ENCODE results near the gene NINL. TPM values are rescaled to one million over a fixed set of nuclear protein-coding genes. Genes with fewer than 3 reads are reported as not detected.
A peak's percentile ranks its signal among the peaks of the same experiment; 100 is the strongest.

Gene NINL
- total RNA-seq, 1 donor, result 8.2 TPM

DNA sequence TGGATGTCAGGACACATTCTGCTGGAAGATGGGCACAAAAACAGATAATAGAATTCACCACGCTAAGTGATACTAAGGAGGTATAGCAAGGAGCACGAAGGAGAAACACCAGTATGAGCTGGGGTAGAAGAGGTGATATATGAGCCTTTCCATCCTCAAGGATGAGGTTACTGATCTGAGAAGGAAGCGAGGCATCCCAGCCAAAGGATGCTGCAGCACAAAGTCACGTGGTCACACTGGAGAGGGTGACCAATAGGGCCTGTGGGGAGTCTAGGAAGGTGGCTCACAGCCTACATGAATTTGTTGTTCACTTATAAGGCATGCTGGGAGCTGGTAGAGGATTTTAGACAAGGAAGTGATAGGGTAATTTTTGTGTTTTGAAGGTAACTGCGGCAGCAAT is 176.4 kb downstream of the NINL start:
- no peak overlapping the region for H3K4me3 ChIP-seq (ENCODE audit: low read depth, low read length)
- no peak for TF ChIP-seq CTCF (IDR thresholded peaks at IDR 0.05; ENCODE audit: insufficient read depth, low read depth, low read length)
- DNase-seq (ENCODE audit: low read depth), result no peak

- H3K4me3 ChIP-seq (ENCODE audit: low read depth, low read length), result peak overlapping the region; percentile 88
- DNase-seq (ENCODE audit: low read depth), result no peak
- TF ChIP-seq CTCF (IDR thresholded peaks at IDR 0.05; ENCODE audit: insufficient read depth, low read depth, low read length), result no peak
Measured at GRCh38 chr20:25408170-25408547, 177.2 kb downstream of the NINL start.

DNA sequence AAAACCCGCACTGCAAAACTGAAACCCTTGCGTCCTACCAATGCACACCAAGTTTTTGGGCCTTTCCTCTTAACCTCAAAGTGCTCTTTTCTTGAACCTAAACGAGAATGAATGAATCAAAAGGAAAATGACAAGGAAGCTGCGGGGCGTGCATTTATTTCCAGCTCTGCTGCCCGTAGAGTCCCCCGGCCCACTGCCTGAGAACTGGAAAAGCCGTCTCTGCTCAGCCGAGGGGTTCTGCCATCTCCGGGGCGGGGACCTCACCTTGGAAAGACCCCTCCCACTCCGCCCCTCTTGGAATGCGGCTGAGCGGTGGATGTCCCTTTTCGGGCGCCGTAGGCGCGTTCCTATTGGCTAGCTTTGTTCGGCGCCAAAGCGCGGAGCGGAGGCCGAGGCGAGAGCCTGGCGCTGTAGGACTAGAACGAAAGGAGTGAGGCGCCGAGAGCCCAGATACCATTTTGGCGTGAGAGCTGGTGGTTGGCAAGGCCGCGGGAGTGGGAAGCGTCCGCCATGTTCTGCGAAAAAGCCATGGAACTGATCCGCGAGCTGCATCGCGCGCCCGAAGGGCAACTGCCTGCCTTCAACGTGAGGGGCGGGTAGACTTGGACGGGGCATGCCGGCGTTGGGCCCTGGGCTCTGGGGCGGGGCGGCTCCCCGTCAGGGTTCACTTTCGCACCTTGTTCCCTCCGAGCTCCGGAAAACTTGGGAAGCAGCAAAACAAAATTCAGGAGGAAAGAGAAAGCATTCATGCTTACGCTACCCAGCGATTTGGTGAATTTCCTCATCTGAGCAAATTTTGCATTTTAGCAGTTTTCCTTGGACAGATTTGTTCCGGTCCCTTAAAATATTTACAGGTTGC is 177.8 kb downstream of the NINL start, which contains the start of gene GINS1:
TSS of gene GINS1 (plus strand) at position 363 of the 859 bp plus-strand sequence. CDS start at position 511, 148 bp downstream.
- DNase-seq (ENCODE audit: low read depth), result peak; percentile 85
- no peak for TF ChIP-seq CTCF (IDR thresholded peaks at IDR 0.05; ENCODE audit: insufficient read depth, low read depth, low read length)
- H3K4me3 ChIP-seq (ENCODE audit: low read depth, low read length), result peak within 1 kb of the TSS; percentile 88

Small RNA genes within 50 kb of the gene (small RNA-seq; reads per million reads assigned to genes)
- gene RNU6ATAC17P, result not detected

Other genes with a start within 250 kb of the NINL start
- 38.4 and 39.3 TPM in 2 replicates for gene ABHD12, start 194.7 kb downstream of the NINL start, total RNA-seq
- gene GINS1, start 177.9 kb downstream of the NINL start, total RNA-seq, result 7.4 and 13.8 TPM in 2 replicates
- gene NANP, start 38.5 kb upstream of the NINL start, total RNA-seq, result 8.7 and 16.8 TPM in 2 replicates
- gene ZNF337, start 111.3 kb upstream of the NINL start, total RNA-seq, result 10.6 and 13.0 TPM in 2 replicates

Measured in fibroblast of villous mesenchyme (primary cell).